HG03175 (cell line): ENCODE results near the gene CST8.

Source experiments
- ATAC-seq: cut with Tn5 transposase; IDR thresholded peaks from one replicate; pipeline ENCODE4 v1.9.1; 2021; ENCODE audit warnings: mild to moderate bottlenecking, moderate library complexity; ENCODE audit not compliant: unreplicated experiment

Gene CST8

GRCh38 chr20:23519556-23519955, 28.6 kb downstream of the CST8 start:
- ATAC-seq, result no peak

DNA sequence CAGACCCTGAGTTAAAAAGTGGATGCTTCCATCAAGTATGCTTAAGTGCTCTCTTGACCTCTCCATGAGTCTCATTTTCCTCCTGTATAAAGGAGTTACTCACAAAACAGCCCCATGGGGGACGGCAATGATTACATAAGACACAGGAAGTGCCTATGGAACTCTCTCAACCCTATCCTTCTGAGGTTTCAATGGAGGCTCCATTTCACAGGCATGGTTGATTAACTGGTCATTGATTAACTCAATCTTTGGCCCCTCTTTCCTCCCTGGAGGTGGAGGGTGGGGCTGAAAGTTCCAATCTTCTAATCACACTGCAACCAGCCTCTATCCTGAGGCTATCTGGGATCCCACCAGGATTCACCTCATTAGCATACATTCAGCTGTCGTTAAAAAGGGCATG, 29.3 kb downstream of the CST8 start:
- no peak for ATAC-seq

DNA sequence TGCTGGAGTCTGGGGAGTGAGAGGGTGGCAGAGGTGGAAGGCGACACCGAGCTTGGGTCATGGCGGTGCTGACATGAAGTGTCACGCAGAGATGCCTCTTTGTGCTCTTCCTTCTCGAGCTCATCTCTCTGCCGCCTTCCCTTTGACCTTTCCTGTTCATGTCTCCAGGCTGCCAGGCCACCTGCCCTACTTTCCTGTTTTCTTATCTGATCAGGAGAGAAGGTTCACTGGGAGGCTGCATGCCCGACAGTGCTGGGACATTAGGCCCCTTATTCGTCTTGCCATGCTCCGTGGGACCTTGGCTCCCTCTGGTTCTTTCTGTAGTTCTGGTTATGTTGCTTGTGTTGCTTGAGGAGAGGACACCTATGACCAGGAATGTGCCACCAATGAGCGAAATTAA, 33.2 kb downstream of the CST8 start:
- ATAC-seq, result no peak

DNA sequence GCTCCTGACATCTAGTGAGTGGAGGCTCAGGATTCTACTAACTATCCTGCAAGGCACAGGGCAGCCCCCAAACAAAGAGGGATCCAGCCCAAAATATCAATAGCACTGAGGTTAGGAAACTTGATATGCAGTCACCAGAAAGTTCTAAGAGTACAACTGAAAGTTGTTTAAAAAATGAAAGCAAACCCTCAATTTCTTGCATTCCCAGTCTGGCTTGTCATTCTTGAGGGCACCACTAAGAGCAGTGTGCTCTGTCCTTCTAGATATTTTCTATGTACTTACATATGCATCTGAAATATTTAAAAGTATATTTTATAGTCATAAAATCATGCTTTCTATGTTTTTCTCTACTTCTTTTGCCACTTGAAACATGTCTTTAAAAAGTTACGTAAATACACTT, 35.9 kb downstream of the CST8 start:
- no peak for ATAC-seq

DNA sequence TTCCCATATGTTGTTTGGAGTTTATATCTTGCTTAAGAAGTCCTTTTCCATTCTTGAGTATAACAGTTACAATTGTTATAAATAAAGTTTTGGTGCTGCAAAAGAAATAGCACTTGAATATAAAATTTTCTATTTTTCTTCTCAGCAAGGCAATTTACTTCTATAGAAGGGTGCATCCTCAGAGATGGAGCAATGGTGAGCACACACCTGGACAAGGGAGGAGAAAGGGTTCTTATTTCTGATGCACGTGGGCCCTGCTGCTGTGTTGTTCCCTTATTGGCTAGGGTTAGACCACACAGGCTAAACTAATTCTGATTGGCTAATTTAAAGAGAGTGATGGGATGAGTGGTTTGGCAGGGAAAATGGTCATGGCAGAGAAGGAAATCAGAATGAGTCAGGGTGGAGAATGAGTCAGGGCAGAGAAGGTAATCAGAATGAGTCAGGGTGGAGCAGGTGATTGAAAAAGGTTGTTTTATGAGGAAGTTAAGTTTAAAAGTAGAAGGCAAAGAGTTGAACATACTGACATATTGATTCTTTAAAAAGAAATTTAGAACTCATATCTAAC, 38.0 kb downstream of the CST8 start:
- no peak for ATAC-seq

DNA sequence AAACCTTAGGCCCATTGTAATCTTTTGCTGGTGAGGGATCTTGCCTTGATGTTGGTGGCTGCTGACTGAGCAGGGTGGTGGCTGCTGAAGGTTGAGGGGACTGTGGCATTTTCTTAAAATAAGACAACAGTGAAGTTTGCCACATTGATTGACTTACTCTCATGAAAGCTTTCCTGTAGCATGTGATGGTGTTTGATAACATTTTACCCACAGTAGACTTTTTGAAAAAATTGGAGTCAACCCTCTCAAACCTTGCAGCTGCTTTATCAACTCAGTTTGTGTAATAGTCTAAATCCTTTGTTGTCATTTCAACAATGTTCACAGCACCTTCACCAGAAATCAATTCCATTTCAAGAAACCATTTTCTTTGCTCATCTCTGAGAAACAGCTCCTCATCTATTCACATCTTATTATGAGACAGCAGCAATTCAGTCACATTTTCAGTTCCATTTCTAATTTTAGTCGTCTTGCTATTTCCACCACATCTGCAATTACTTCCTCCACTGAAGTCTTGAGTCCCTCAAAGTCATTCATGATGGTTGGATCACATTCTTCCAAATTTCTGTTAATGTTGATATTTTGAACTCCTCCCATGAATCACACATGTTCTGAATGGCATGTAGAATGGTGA, 40.1 kb downstream of the CST8 start:
- no peak for ATAC-seq

GRCh38 chr20:23532533-23532932, 41.6 kb downstream of the CST8 start:
- ATAC-seq, result no peak

GRCh38 chr20:23533161-23533560, 42.2 kb downstream of the CST8 start:
- ATAC-seq, result no peak

DNA sequence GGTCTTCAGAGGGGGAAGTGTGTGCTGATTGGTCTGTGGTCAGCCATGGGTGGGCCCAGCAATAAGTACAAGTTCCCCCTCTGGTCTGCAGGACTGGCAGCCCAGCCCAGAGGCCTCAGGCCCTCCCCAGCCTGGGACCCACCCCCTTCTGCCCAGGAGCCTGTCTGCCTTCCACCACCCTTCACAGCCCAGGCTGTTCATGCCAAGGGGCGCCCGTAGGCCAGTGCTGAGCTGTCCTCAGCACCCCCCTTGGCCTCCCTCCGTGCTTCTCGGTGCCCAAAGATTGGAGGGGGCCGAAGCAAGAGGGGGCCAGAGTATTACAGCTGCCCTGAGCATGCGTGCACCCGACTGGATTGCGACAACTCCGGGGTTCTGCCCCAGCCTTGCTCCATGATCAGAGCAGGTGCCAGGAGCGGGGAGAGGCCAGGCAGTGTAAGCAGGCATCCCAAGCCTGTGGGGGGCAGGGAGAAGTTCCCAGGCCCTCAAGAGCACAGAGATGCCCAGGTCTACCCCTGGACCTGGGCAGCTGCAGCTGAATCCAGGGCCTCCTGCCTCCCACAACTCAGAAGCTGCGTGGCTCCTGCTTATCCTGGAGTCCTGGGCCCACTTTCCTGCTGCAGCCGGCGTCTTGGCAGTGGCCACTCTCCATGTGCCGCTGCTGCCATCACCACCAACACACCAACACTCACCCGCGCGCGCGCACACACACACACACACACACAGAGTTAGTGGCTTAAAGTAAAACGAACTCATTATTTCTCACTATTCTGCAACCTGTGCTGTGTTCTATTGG, 44.1 kb downstream of the CST8 start:
- ATAC-seq, result no peak

- no peak for ATAC-seq
Measured at GRCh38 chr20:23536328-23536974, 45.5 kb downstream of the CST8 start.

DNA sequence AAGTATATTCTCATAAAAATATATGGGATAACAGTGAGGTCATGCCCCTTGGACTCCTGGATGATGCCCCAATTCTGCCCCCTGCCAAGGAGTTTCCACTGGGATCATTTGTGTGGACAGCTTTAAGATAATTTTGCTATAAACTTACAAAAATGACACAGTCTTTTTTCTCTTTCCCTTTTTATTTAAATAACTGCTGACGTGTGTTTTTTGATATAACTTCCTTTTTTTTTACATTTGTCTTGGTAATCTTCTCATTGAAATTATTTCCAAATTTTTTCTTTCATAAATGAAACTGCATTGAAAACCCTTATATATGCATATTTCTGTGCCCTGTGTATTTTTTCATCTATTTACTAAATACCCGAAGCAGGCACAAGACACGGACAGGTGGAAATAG, 46.1 kb downstream of the CST8 start:
- ATAC-seq, result no peak

- ATAC-seq, result no peak
Measured at GRCh38 chr20:23540624-23541023, 49.7 kb downstream of the CST8 start.

- no peak for ATAC-seq
Measured at GRCh38 chr20:23541330-23541729, 50.4 kb downstream of the CST8 start.

DNA sequence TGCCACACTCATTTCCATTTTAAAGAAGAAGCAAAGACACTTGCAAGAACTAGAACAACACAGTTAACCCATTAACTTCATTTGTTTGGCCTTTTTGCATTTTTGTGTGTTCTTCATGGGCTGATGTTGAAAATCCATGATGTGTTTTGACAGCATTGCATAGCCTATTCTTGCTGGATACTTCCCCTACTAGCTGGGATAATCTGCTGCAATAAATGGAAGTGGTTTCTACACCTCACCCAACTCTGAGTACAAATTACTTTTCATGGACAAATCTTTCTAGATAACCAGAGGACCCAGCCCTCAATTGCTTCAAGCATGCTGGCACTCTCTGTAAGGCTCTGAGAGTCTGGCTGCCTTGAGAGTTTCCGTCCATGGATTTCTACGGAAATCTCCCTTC, 50.9 kb downstream of the CST8 start:
- no peak for ATAC-seq

GRCh38 chr20:23542801-23543200, 51.9 kb downstream of the CST8 start:
- no peak for ATAC-seq

DNA sequence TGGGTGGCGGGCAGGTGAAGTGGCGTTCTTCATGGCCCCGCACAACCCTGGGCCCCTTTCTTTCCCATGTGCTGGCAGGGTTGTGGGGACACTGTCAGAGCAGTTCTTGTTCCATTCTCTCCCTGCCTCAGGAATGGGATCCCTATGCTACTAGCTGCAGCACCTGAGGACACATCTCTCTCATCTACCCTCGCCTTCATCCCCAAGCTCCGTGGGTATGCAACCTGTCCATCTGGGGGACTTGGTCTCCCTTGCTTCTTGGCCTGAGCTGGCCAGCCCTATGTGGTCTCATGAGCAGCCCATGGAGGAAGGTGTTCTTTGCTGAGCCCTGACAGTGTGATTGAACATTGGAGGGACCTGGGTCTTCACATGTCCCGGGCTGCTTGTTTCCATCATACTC, 53.2 kb downstream of the CST8 start:
- no peak for ATAC-seq
